PFSK-1 (cell line): ENCODE measurements around the gene CDX1.

ENCODE experiments used
- POLR2AphosphoS5 ChIP-seq: IDR thresholded peaks from 2 replicates; pipeline ENCODE4 v1.6.1; 2012; ENCODE audit warnings: low read depth, mild to moderate bottlenecking, control low read depth, low read length, moderate library complexity
- TF ChIP-seq, protein P1 (sequence below), 2 experiments: IDR thresholded peaks; 2 replicates each; pipeline versions ENCODE4 v1.6.1 to v1.8.0; 2011 to 2012; ENCODE audit warnings: low read depth in 2 of 2, low read length in 2 of 2, control low read depth in 1 of 2, inconsistent platforms in 1 of 2, mild to moderate bottlenecking in 1 of 2, moderate library complexity in 1 of 2; ENCODE audit not compliant: insufficient read depth in 1 of 2

DNA sequence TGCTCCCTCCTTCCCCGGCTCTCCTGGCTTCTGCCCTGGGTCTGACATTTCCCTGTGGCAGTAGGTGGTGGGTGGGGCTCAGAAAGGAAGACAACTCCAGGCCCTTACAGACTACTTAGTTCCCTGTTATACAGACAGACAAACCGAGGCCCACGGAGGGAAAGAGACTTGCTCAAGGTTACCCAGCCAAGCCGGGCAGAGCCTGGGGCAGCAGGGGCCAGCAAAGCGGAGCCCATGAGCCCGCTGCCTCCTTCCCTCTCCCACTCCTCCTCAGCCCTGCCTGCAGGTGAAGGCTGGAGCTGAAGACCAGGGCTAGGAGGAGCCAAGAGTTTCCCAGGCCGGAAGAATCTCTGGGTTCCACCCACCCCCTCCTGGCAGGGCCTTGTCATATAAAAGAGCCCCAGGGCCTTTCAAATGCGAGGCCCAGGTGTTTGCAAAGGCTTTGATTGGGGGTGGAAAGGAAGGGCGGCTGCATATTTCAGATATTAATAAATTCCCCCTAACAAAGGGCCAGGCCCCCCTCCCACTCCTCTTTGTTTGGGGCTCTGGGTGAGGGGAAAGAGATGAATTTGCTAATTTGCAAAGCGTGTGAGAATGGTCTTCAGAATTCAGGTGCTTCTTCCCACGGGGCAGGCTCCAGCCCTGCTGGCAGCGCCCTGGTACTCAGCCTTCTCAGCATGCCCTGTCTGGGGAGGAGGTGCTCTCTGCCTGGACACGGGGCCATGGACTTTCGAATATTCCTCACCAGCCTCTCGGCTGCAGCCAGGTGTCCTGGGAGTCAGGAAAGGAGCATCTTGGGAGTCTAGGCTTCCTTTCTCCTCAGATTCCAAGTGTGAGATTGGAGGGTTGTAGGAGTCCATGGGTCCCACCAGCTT lies 44.8 kb downstream of the CDX1 start:
- no peak for TF ChIP-seq POLR2AphosphoS5
- TF ChIP-seq, protein P1, sequence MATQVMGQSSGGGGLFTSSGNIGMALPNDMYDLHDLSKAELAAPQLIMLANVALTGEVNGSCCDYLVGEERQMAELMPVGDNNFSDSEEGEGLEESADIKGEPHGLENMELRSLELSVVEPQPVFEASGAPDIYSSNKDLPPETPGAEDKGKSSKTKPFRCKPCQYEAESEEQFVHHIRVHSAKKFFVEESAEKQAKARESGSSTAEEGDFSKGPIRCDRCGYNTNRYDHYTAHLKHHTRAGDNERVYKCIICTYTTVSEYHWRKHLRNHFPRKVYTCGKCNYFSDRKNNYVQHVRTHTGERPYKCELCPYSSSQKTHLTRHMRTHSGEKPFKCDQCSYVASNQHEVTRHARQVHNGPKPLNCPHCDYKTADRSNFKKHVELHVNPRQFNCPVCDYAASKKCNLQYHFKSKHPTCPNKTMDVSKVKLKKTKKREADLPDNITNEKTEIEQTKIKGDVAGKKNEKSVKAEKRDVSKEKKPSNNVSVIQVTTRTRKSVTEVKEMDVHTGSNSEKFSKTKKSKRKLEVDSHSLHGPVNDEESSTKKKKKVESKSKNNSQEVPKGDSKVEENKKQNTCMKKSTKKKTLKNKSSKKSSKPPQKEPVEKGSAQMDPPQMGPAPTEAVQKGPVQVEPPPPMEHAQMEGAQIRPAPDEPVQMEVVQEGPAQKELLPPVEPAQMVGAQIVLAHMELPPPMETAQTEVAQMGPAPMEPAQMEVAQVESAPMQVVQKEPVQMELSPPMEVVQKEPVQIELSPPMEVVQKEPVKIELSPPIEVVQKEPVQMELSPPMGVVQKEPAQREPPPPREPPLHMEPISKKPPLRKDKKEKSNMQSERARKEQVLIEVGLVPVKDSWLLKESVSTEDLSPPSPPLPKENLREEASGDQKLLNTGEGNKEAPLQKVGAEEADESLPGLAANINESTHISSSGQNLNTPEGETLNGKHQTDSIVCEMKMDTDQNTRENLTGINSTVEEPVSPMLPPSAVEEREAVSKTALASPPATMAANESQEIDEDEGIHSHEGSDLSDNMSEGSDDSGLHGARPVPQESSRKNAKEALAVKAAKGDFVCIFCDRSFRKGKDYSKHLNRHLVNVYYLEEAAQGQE (IDR thresholded peaks at IDR 0.05; ENCODE audit: insufficient read depth in 1 of 2, low read depth in 2 of 2, low read length in 2 of 2) = no peak
